Spleen (tissue), 7 donors: ENCODE measurements around the gene HK2.

Source experiments
- POLR2A ChIP-seq, 3 donors: fragments of 450-650 bp; IDR thresholded peaks; one replicate each; pipeline ENCODE4 v1.5.1; 2017; ENCODE audit warnings: antibody characterized with exemption in 3 of 3, mild to moderate bottlenecking in 1 of 3
- TF ChIP-seq, protein P1 (sequence below), 11 experiments: fragments of 200-600 bp in 7 of 11; fragments of 450-650 bp in 4 of 11; sonication (generic) in 4 of 11; IDR thresholded peaks in 8 of 11; conservative IDR thresholded peaks in 3 of 11; 1 replicate in 7 of 11; 2 replicates in 4 of 11; pipeline versions ENCODE4 v1.4.0 to v1.8.0; 2016 to 2021; ENCODE audit warnings: antibody characterized with exemption in 11 of 11, inconsistent platforms in 4 of 11, mild to moderate bottlenecking in 1 of 11
- donor health status: DM: no; HTN: no; CAD: no; lungs with moderate emphysema.
- donor health status: DM: no; HTN: no; CAD: no.
- donor health status: DM: no; HTN: no; CAD: no.

DNA sequence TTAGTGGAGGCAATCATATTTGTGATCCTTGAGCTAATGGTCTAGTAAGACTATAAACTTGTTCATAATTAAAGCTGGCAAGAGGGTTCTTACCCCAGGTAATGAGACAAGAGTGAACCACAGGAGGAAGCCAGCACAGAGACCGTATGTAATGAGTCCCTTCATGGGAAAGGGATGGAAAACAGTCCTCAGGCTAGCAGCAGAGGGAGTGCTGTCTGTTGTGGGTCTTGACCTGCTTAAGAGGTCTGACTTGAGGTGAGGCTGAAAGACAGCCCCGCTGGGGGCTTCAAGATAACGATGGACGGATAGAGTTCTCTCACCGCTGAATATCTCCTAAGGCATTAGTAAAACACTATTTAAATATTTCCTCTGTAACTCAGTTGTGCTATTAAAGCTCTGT lies 108.3 kb downstream of the HK2 start:
- no peak for TF ChIP-seq POLR2A (IDR thresholded peaks at IDR 0.05)
- TF ChIP-seq, protein P1, sequence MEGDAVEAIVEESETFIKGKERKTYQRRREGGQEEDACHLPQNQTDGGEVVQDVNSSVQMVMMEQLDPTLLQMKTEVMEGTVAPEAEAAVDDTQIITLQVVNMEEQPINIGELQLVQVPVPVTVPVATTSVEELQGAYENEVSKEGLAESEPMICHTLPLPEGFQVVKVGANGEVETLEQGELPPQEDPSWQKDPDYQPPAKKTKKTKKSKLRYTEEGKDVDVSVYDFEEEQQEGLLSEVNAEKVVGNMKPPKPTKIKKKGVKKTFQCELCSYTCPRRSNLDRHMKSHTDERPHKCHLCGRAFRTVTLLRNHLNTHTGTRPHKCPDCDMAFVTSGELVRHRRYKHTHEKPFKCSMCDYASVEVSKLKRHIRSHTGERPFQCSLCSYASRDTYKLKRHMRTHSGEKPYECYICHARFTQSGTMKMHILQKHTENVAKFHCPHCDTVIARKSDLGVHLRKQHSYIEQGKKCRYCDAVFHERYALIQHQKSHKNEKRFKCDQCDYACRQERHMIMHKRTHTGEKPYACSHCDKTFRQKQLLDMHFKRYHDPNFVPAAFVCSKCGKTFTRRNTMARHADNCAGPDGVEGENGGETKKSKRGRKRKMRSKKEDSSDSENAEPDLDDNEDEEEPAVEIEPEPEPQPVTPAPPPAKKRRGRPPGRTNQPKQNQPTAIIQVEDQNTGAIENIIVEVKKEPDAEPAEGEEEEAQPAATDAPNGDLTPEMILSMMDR (IDR thresholded peaks at IDR 0.05 in 8 of 11, conservative IDR thresholded peaks at IDR 0.05 in 3 of 11) = no peak
